H9 (cell line): ENCODE measurements around the gene REEP3. TPM values are rescaled to one million over a fixed set of nuclear protein-coding genes. Genes with fewer than 3 reads are reported as not detected.

ENCODE experiments used
- DNase-seq: peaks from one replicate; pipeline ENCODE4 v3.0.0-alpha.2; 2017
- H2AFZ ChIP-seq: one replicate; pipeline ENCODE4 v1.6.1; 2013; ENCODE audit warnings: mild to moderate bottlenecking, low read length, control low read depth, moderate library complexity
- H2AK5ac ChIP-seq: 2 replicates; pipeline ENCODE4 v1.6.1; 2013; ENCODE audit warnings: low read length, control low read depth, mixed read lengths; ENCODE audit not compliant: insufficient read length
- H2BK120ac ChIP-seq: one replicate; pipeline ENCODE4 v1.6.1; 2013; ENCODE audit warnings: low read depth, mild to moderate bottlenecking, low read length, control low read depth, inconsistent platforms; ENCODE audit not compliant: poor library complexity, severe bottlenecking
- H2BK12ac ChIP-seq: 2 replicates; pipeline ENCODE4 v1.6.1; 2013; ENCODE audit warnings: low read length, control low read depth, mixed read lengths, low read depth; ENCODE audit not compliant: insufficient read length
- H2BK15ac ChIP-seq: 2 replicates; pipeline ENCODE4 v1.6.1; 2013; ENCODE audit warnings: low read depth, low read length, control low read depth
- H2BK20ac ChIP-seq: one replicate; pipeline ENCODE4 v1.6.1; 2013; ENCODE audit warnings: low read depth, mild to moderate bottlenecking, low read length, control low read depth, inconsistent platforms; ENCODE audit not compliant: poor library complexity, severe bottlenecking
- H2BK5ac ChIP-seq: 2 replicates; pipeline ENCODE4 v1.6.1; 2013; ENCODE audit warnings: low read length, control low read depth, mixed read lengths; ENCODE audit not compliant: insufficient read length
- H3K14ac ChIP-seq: 2 replicates; pipeline ENCODE4 v1.6.1; 2013; ENCODE audit warnings: low read length, control low read depth; ENCODE audit not compliant: insufficient read depth
- H3K18ac ChIP-seq: 2 replicates; pipeline ENCODE4 v1.6.1; 2013; ENCODE audit warnings: low read depth, mild to moderate bottlenecking, mixed read lengths, low read length, control low read depth; ENCODE audit not compliant: insufficient read length
- H3K23ac ChIP-seq: 2 replicates; pipeline ENCODE4 v1.6.1; 2013; ENCODE audit warnings: low read length, control low read depth, mixed read lengths, low read depth; ENCODE audit not compliant: insufficient read length
- H3K23me2 ChIP-seq: 2 replicates; pipeline ENCODE4 v1.6.1; 2013; ENCODE audit warnings: low read depth, mild to moderate bottlenecking, mixed read lengths, low read length, control low read depth; ENCODE audit not compliant: insufficient read length, poor library complexity, severe bottlenecking
- H3K27ac ChIP-seq: 2 replicates; pipeline ENCODE4 v1.5.1; 2013; ENCODE audit warnings: low read length, control low read depth, mixed read lengths, low read depth; ENCODE audit not compliant: insufficient read length
- H3K27me3 ChIP-seq: 2 replicates; pipeline ENCODE4 v1.6.1; 2013; ENCODE audit warnings: low read length, control low read depth, inconsistent platforms; ENCODE audit not compliant: insufficient read depth
- H3K4ac ChIP-seq: 2 replicates; pipeline ENCODE4 v1.6.1; 2013; ENCODE audit warnings: low read depth, mild to moderate bottlenecking, control low read depth, inconsistent platforms, low read length, moderate library complexity
- H3K4me1 ChIP-seq: 2 replicates; pipeline ENCODE4 v1.6.1; 2013; ENCODE audit warnings: low read length, control low read depth, inconsistent platforms; ENCODE audit not compliant: insufficient read depth
- H3K4me2 ChIP-seq: 2 replicates; pipeline ENCODE4 v1.6.1; 2013; ENCODE audit warnings: low read length, control low read depth, mixed read lengths; ENCODE audit not compliant: insufficient read length, insufficient read depth
- H3K56ac ChIP-seq: 2 replicates; pipeline ENCODE4 v1.6.1; 2013; ENCODE audit warnings: low read depth, mild to moderate bottlenecking, mixed read lengths, low read length, control low read depth; ENCODE audit not compliant: insufficient read length
- H3K79me1 ChIP-seq: 2 replicates; pipeline ENCODE4 v1.6.1; 2013; ENCODE audit warnings: low read depth, mild to moderate bottlenecking, moderate library complexity, low read length, control low read depth, inconsistent platforms; ENCODE audit not compliant: insufficient read depth, poor library complexity, severe bottlenecking
- H3K79me2 ChIP-seq: 2 replicates; pipeline ENCODE4 v1.6.1; 2013; ENCODE audit warnings: low read length, control low read depth, inconsistent platforms; ENCODE audit not compliant: insufficient read depth
- H3K9ac ChIP-seq: 2 replicates; pipeline ENCODE4 v1.6.1; 2013; ENCODE audit warnings: low read length, control low read depth, mixed read lengths; ENCODE audit not compliant: insufficient read length; ENCODE audit errors: extremely low read depth
- H3K9me3 ChIP-seq: one replicate; pipeline ENCODE4 v1.6.1; 2013; ENCODE audit warnings: low read depth, low read length, inconsistent platforms; ENCODE audit not compliant: control insufficient read depth
- H3T11ph ChIP-seq: one replicate; pipeline ENCODE4 v1.6.1; 2013; ENCODE audit warnings: mild to moderate bottlenecking, low read length, control low read depth, inconsistent platforms
- H4K20me1 ChIP-seq: one replicate; pipeline ENCODE4 v1.6.1; 2013; ENCODE audit not compliant: control insufficient read depth, insufficient read length, insufficient read depth
- H4K5ac ChIP-seq: 2 replicates; pipeline ENCODE4 v1.6.1; 2013; ENCODE audit warnings: low read depth, mild to moderate bottlenecking, mixed read lengths, low read length, control low read depth; ENCODE audit not compliant: insufficient read length
- H4K8ac ChIP-seq: replicated peaks from 2 replicates; pipeline ENCODE4 v1.6.1; 2013; ENCODE audit warnings: low read length, control low read depth, mixed read lengths, low read depth; ENCODE audit not compliant: insufficient read length
- H4K91ac ChIP-seq: 2 replicates; pipeline ENCODE4 v1.6.1; 2013; ENCODE audit warnings: low read depth, mild to moderate bottlenecking, moderate library complexity, mixed read lengths, low read length, control low read depth; ENCODE audit not compliant: insufficient read length
- H3K27ac Mint-ChIP-seq, 3 experiments: 2 replicates in 2 of 3; 3 replicates in 1 of 3; pipeline ENCODE4 v1.8.0; 2020 to 2021; ENCODE audit warnings: mixed read lengths in 3 of 3, mild to moderate bottlenecking in 1 of 3, moderate library complexity in 1 of 3
- H3K27me3 Mint-ChIP-seq: 2 replicates; pipeline ENCODE4 v1.8.0; 2021; ENCODE audit warnings: low read depth, mild to moderate bottlenecking, moderate library complexity, mixed read lengths
- H3K36me3 Mint-ChIP-seq, 3 experiments: 2 replicates in 2 of 3; 3 replicates in 1 of 3; pipeline ENCODE4 v1.8.0; 2020 to 2021; ENCODE audit warnings: low read depth in 3 of 3, mixed read lengths in 3 of 3; ENCODE audit not compliant: insufficient read depth in 1 of 3
- H3K4me1 Mint-ChIP-seq, 2 experiments: 2 replicates each; pipeline ENCODE4 v1.8.0; 2020; ENCODE audit warnings: mixed read lengths in 2 of 2
- H3K4me3 Mint-ChIP-seq, 2 experiments: 2 replicates in 1 of 2; 3 replicates in 1 of 2; pipeline ENCODE4 v1.8.0; 2020 to 2021; ENCODE audit warnings: mild to moderate bottlenecking in 2 of 2, mixed read lengths in 2 of 2, moderate library complexity in 1 of 2
- H3K9me3 Mint-ChIP-seq, 2 experiments: 2 replicates in 1 of 2; 3 replicates in 1 of 2; pipeline ENCODE4 v1.8.0; 2020; ENCODE audit warnings: mild to moderate bottlenecking in 2 of 2, mixed read lengths in 2 of 2, moderate library complexity in 1 of 2
- CTCF ChIP-seq: fragments of 200-600 bp; sonication (generic); conservative IDR thresholded peaks from 3 replicates; pipeline ENCODE4 v1.8.0; 2021; ENCODE audit warnings: antibody characterized with exemption, mild to moderate bottlenecking
- WGBS: extraction: QIAGEN DNeasy Blood & Tissue Kit; methylation state at CpG from one replicate; pipeline ENCODE4 v1.1.7; 2013; ENCODE audit warnings: missing lambda C conversion rate, low lambda C conversion rate, mixed read lengths; ENCODE audit not compliant: insufficient read length; ENCODE audit errors: extremely low coverage; 5-methylcytosine and 5-hydroxymethylcytosine counted together
- total RNA-seq: library from RNA; stranded (reverse); gene quantifications from 2 replicates; pipeline ENCODE4 v1.2.1, GENCODE V29; 2021

REEP3 gene
- total RNA-seq, 1 experiment from 2014 or later, result 21.4 TPM

- no CpG with 5 or more reads among the region's 2 CpGs for whole genome bisulfite sequencing
- Histone ChIP-seq H2BK12ac (no peak overlapping the region), H3K4ac (no peak overlapping the region), H3T11ph (no peak overlapping the region), H3K27me3 (no peaks in the 10 kb centered on the region), H3K18ac (no peak overlapping the region), H3K14ac (no peak overlapping the region), H4K91ac (no peak overlapping the region), H3K9me3 (no peaks in the 10 kb centered on the region), H2BK120ac (no peak overlapping the region), H3K23me2 (no peaks in the 10 kb centered on the region), H4K5ac (no peak overlapping the region), H2BK15ac (no peak overlapping the region), H3K9ac (no peak overlapping the region), H3K27ac (no peak overlapping the region), H4K8ac (no peak overlapping the region), H3K56ac (no peak overlapping the region), H4K20me1 (no peaks in the 10 kb centered on the region), H3K79me2 (no peaks in the 10 kb centered on the region), H2AK5ac (no peak overlapping the region), H2BK20ac (no peak overlapping the region), H2BK5ac (no peak overlapping the region), H2AFZ (no peak overlapping the region), H3K4me1 (peaks cover 2% of the 10 kb centered on the region; the same call in 1 of the 2 replicates), H3K79me1 (no peaks in the 10 kb centered on the region), H3K23ac (no peak overlapping the region), H3K4me2 (no peak overlapping the region)
- H3K36me3 Mint-ChIP-seq, result peaks cover 15 to 34% (median 15%) of the 10 kb centered on the region in 3 experiments
- no peaks in the 10 kb centered on the region for H3K27me3 Mint-ChIP-seq
- no peak overlapping the region for H3K4me3 Mint-ChIP-seq
- TF ChIP-seq CTCF, result no peak
- no peak for DNase-seq
- H3K9me3 Mint-ChIP-seq, result no peaks in the 10 kb centered on the region
- H3K4me1 Mint-ChIP-seq, result peaks cover 24 to 28% of the 10 kb centered on the region in 2 experiments
- H3K27ac Mint-ChIP-seq, result no peak overlapping the region
Measured at GRCh38 chr10:63574011-63574410, 52.8 kb downstream of the REEP3 start.
